GM19397 (cell line): ENCODE measurements around the gene GPC3.

Source experiments
- ATAC-seq: cut with Tn5 transposase; IDR thresholded peaks from one replicate; pipeline ENCODE4 v1.9.1; 2021; ENCODE audit warnings: mild to moderate bottlenecking, moderate library complexity; ENCODE audit not compliant: unreplicated experiment

GPC3 gene

GRCh38 chrX:133933316-133933715, 52.1 kb downstream of the GPC3 start:
- ATAC-seq, result no peak

- no peak for ATAC-seq
Measured at GRCh38 chrX:133929836-133930464, 55.4 kb downstream of the GPC3 start.

DNA sequence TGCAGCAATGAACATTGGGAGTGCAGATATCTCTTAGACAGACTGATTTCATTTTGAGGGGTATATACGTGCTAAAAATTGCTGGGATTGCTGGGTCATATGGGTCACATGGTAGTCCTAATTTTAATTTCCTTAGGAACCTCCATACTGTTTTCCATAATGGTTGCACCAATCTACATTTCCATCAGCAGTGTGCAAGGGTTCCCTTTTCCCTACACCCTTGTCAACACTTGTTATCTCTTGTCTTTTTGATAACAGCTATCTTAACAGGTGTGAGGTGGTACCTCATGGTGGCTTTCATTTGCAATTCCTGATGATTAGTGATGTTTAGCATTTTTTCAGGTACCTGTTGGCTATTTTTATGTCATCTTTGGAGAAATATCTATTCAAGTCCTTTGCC, 57.0 kb downstream of the GPC3 start:
- ATAC-seq, result no peak

DNA sequence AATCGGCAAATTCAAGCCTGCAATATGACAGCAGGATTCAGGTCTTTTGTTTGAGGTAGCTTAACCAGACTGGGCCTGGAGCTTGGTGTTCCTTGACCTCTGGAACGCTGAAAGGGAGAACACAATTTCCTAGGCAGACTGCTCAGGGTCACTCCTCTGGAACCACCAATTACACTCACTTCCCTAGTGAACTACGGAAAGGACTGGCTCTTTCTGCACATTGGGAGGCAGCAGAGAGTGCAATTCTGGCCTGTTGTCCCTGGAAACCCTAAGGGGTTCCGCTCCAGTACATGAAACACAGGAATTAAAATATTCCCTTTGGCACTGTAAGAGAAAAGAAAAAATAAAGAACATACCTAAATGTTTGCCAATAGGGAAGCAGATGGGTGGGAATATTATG, 58.6 kb downstream of the GPC3 start:
- no peak for ATAC-seq

GRCh38 chrX:133926099-133926498, 59.3 kb downstream of the GPC3 start:
- no peak for ATAC-seq

GRCh38 chrX:133924548-133924947, 60.8 kb downstream of the GPC3 start:
- ATAC-seq, result no peak

DNA sequence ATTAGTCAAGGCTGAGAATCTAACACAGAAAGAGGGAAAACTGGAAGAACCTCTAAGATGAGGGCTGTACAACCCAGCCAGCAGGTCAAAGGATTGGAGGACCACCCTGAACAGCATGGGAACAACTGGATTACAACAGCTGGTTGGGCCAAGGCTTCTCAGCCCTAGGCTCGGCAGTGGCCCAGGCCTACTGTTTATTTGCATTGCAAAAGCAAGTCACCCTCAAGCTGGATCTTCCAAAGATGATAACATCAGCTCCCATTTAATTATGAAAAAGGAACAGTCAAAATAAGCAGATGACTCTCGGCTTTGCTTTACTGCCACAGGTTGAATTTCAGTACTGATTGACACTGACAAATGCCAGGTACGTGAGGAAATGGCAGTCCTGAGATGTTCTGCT, 61.8 kb downstream of the GPC3 start:
- ATAC-seq, result no peak

DNA sequence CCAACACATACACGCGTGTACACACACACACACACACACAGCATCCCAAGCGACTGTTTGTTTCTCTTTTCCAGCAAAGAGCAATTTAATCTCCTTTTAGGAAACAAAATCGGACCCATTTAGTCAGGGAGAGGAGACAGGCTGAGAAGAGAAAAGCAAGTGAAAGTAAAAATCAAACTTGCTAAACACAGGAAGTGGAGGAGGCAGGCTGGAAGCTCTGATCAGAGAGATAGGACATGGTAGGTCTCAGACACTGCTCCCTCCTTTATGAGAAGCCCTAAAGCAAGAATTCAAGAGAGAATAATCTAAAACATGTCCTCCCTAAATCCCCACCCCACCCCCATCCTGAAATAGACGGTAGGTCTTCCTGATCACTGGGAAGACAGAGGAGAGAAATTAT, 62.3 kb downstream of the GPC3 start:
- ATAC-seq, result peak; percentile 51

DNA sequence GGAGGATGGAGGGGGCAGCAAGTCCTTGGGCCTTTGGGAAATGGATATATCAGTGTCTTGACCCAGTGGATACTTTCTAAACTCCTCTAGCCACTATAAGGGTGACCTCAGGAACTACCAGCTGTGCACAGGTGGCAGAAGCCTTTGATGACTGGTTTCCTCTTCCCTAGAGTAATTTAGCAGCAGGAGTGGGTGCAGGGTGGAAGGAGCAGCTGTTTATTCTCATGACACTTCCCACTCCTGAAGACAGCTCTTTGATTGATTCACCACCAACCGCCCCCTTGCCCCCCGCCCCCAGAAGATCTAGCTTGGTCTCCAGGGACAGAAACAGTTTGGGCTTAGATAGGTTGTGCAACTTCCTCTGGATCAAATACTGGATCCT, 63.0 kb downstream of the GPC3 start:
- ATAC-seq, result no peak

DNA sequence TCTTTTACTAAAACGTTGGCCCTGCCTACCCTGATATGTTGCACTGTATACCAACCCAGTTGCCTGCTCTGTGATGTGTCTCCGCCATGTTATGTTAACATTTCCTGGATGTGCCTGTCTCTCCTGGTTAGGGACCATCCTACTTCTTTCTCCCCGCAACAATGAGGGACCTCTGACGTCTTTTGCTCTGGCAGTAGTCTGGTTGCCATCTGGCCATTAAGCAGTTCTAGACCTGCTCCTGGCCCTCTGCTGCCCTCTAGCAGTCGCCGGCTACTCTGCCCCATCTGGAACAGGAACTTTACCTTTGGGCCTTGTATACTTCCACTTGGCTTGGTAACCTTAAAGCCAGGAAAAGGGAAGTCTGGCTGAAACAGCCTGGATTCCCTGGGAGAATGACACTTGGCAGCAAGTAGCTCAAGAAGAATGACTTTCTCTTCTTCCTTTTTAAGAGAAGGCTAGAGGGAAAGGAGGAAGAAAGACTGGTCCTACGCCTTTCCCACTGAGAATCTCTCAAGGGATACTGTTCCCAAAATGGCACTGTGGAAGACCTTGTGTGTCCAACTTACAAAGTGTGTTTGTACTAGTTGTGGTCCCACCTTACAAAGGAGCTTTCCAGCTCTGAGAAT, 63.5 kb downstream of the GPC3 start:
- ATAC-seq, result no peak

DNA sequence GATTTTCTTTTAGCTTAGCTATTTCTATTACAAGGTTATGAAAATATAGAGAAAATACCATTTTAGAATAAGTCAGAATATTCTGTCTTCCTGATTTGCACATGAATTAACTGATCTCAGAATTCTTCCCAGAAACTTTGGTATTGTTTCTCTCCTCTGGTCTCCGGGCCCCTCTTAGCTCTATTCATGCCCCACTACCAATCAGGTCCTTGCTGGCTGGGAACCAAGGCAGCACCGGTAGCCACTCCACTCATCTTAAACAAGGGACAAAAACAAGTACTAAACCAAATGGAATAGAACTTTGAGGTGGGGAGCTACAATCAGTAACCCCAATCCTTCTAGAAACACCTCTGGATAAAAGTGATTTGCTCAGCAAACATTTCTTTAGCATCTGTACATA, 64.3 kb downstream of the GPC3 start:
- ATAC-seq, result no peak

DNA sequence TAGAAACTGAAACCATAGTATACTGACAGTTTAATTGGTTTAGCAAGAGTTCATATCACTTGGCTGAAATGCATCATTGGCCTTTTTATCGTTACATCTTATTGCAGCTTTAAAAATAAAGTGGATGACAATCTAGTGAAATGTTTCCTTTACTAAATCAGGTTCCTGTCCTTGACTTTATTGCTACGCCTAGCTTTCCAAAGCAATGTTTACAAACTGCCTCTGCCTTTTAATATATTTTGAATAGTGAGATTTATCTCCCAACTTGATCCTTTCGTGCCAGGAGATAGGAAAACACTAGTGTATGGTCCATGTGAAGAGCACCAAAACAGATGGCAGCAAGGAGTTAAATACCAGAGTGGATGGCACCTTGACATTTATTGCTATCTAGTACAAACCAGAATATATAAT, 67.0 kb downstream of the GPC3 start:
- no peak for ATAC-seq

DNA sequence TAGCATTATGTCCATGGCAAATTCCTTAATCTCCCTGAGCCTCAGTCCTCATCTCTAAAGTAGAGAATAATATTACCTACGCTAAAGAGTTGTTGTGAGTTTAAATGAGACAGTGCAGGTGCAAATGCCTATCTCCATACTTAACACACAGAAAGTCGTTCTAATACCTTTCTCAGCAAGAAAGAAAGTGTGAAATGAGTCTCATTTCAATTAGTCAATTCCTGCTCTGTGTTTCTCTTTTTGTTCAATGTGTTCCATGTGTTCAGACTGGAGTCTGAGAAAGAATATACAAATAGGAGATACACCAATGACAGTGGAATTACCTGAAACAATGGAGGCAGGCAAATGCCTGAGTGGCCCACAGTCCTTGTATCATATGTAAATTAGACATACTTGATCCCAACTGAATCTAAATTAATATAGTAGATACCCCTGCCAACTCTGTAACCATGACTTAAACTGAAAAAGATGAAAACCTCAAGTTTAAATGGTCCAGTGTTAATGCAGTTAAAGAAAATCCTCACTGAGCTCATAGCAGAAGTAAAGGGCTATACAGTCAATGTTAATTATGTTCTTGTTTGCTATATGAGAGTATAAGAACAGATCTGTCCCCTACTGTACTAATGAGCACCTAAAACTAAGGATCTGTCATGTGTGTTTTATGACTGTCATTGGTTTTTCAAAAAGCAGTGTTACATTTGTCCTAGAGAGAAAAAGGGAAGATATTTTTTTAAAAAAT, 68.2 kb downstream of the GPC3 start:
- no peak for ATAC-seq

GRCh38 chrX:133913658-133914388, 71.6 kb downstream of the GPC3 start:
- no peak for ATAC-seq

GRCh38 chrX:133913009-133913408, 72.4 kb downstream of the GPC3 start:
- ATAC-seq, result no peak

- ATAC-seq, result no peak
Measured at GRCh38 chrX:133911825-133912495, 73.4 kb downstream of the GPC3 start.

- ATAC-seq, result no peak
Measured at GRCh38 chrX:133910539-133910938, 74.9 kb downstream of the GPC3 start.

GRCh38 chrX:133909888-133910287, 75.5 kb downstream of the GPC3 start:
- no peak for ATAC-seq

DNA sequence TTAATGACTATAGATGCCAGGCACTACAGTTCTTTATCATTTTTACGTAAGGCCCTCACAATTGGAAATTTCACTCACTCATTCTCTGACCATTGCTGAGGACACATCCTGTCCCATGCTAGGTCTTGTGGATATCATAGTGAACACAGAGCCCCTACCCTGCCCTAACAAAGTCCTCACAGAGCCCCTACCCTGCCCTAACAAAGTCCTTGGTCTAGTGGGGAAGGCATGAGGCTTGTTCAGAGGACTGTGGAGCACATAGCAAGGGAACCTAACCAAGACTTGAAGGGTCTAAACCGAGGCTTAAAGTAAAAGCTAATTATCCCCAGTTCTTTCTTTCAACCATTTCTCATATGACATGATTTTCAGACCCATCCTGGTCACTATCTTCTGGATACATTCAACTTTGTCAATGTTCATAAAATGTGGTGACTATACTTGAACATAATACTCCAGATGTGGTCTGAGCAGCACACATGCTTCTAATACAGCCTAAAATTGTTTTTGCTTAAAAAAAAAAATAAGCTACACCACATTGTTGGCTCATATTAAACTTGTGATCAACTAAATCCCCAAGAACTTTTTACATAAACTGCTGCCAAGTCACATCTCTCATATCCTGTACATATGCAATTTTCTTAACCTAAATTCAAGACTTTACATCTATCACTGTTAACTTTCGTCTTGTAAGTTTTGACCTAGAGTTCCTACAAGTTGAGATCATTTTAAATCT, 77.0 kb downstream of the GPC3 start:
- ATAC-seq, result no peak

- no peak for ATAC-seq
Measured at GRCh38 chrX:133907606-133908005, 77.8 kb downstream of the GPC3 start.
